CD1c-positive myeloid dendritic cell (primary cell): ENCODE measurements around the gene CKAP2L.

Source experiments
- DNase-seq: peaks from one replicate; pipeline ENCODE4 v3.0.0-alpha.2; 2016; ENCODE audit errors: extremely low spot score

CKAP2L gene

GRCh38 chr2:112762276-112762675 lies 2.1 kb downstream of the CKAP2L start:
- DNase-seq = no peak

- no peak for DNase-seq
Measured at GRCh38 chr2:112760149-112760548, 4.3 kb downstream of the CKAP2L start.

- no peak for DNase-seq
Measured at GRCh38 chr2:112758711-112759110, 5.7 kb downstream of the CKAP2L start.

- peak; percentile 20 for DNase-seq
Measured at GRCh38 chr2:112757265-112757664, 7.1 kb downstream of the CKAP2L start.

GRCh38 chr2:112756207-112756606 lies 8.2 kb downstream of the CKAP2L start:
- DNase-seq = no peak

GRCh38 chr2:112755444-112755843 lies 9.0 kb downstream of the CKAP2L start:
- DNase-seq = no peak

GRCh38 chr2:112754564-112754963 lies 9.8 kb downstream of the CKAP2L start:
- DNase-seq = peak; percentile 47

GRCh38 chr2:112752667-112753066 lies 11.7 kb downstream of the CKAP2L start:
- no peak for DNase-seq

GRCh38 chr2:112751451-112752197 lies 12.8 kb downstream of the CKAP2L start:
- DNase-seq = no peak

- DNase-seq = no peak
Measured at GRCh38 chr2:112750560-112750843, 13.9 kb downstream of the CKAP2L start.

GRCh38 chr2:112749755-112750559 lies 14.5 kb downstream of the CKAP2L start:
- peak; percentile 83 for DNase-seq

- DNase-seq = no peak
Measured at GRCh38 chr2:112740527-112740926, 23.9 kb downstream of the CKAP2L start.

GRCh38 chr2:112737542-112738232 lies 26.7 kb downstream of the CKAP2L start:
- DNase-seq = no peak

GRCh38 chr2:112733871-112734270 lies 30.5 kb downstream of the CKAP2L start:
- DNase-seq = no peak

- DNase-seq = no peak
Measured at GRCh38 chr2:112733456-112733855, 31.0 kb downstream of the CKAP2L start.

GRCh38 chr2:112731479-112731878 lies 32.9 kb downstream of the CKAP2L start:
- DNase-seq = no peak

GRCh38 chr2:112730791-112731190 lies 33.6 kb downstream of the CKAP2L start:
- DNase-seq = no peak

- DNase-seq = no peak
Measured at GRCh38 chr2:112730216-112730615, 34.2 kb downstream of the CKAP2L start.

GRCh38 chr2:112728378-112729175 lies 35.8 kb downstream of the CKAP2L start:
- no peak for DNase-seq

GRCh38 chr2:112728029-112728362 lies 36.4 kb downstream of the CKAP2L start:
- no peak for DNase-seq

GRCh38 chr2:112727276-112728028 lies 37.0 kb downstream of the CKAP2L start:
- DNase-seq = no peak
